ENCODE results near the gene E4F1. TPM values are rescaled to one million over a fixed set of nuclear protein-coding genes. Genes with fewer than 3 reads are reported as not detected.

Gene E4F1
- total and polyA plus RNA-seq, 4 donors, result 4.4 to 19.1 (median 13.7) TPM

DNA sequence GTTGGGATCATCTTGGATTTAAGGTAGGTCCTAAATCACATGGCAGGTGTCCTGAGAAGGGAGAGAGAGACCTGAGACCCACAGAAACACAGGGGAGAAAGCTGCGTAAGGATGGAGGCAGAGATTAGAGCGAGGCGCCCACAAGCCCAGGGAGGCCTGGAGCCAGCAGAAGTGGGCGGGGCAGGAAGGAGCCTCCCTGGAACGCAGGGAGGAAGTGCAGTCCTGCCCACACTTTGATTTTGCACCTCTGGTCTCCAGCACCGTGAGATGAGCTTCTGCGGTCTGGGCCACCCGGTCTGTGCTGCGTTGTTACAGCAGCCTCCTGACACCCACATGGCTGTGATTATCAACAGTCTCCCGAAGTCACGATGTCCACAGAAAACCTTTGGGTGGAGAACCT lies 19.2 kb downstream of the E4F1 start (continued):
- TF ChIP-seq JUND (IDR thresholded peaks at IDR 0.05), result no peak
- no peak for TF ChIP-seq GABPA (IDR thresholded peaks at IDR 0.05 in 1 of 2, conservative IDR thresholded peaks at IDR 0.05 in 1 of 2)
- no peak for TF ChIP-seq SP1 (IDR thresholded peaks at IDR 0.05)
- TF ChIP-seq, protein P1, sequence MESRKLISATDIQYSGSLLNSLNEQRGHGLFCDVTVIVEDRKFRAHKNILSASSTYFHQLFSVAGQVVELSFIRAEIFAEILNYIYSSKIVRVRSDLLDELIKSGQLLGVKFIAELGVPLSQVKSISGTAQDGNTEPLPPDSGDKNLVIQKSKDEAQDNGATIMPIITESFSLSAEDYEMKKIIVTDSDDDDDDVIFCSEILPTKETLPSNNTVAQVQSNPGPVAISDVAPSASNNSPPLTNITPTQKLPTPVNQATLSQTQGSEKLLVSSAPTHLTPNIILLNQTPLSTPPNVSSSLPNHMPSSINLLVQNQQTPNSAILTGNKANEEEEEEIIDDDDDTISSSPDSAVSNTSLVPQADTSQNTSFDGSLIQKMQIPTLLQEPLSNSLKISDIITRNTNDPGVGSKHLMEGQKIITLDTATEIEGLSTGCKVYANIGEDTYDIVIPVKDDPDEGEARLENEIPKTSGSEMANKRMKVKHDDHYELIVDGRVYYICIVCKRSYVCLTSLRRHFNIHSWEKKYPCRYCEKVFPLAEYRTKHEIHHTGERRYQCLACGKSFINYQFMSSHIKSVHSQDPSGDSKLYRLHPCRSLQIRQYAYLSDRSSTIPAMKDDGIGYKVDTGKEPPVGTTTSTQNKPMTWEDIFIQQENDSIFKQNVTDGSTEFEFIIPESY (IDR thresholded peaks at IDR 0.05), result no peak
- TF ChIP-seq, protein P2, sequence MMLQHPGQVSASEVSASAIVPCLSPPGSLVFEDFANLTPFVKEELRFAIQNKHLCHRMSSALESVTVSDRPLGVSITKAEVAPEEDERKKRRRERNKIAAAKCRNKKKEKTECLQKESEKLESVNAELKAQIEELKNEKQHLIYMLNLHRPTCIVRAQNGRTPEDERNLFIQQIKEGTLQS (IDR thresholded peaks at IDR 0.05), result no peak
- TF ChIP-seq TAF1 (conservative IDR thresholded peaks at IDR 0.05), result no peak
- no peak for TF ChIP-seq EGR1 (IDR thresholded peaks at IDR 0.05; ENCODE audit: low read depth in 2 of 2)

DNA sequence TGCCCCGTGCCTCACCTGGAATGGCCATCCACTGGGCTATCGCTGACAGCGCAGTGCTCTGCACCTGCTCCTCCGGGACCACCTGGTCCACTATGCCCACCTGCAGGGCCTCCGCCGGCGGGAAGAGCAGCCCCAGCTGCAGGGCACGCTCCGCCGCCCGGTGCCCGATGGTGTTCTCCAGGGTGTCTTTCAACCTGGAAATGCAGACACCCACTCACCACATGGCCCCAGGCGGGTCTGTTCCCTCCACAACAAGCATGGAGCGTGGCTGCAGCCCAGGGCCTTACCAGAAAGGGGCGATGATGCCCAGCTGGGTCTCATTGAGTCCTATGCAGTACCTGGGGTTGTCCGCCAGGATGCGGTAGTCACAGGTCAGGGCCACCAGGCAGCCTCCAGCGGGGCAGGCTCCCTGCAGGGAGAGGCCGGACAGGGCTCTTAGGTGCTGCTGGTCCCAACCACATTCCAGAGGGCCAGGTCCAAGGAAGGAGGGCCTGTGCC lies 19.7 kb downstream of the E4F1 start:
- no peak for TF ChIP-seq SP1 (IDR thresholded peaks at IDR 0.05)
- TF ChIP-seq, protein P1 (IDR thresholded peaks at IDR 0.05), result no peak
- TF ChIP-seq EGR1 (IDR thresholded peaks at IDR 0.05; ENCODE audit: low read depth in 2 of 2), result no peak
- no peak for TF ChIP-seq NR2F2 (IDR thresholded peaks at IDR 0.05)
- TF ChIP-seq, protein P3, sequence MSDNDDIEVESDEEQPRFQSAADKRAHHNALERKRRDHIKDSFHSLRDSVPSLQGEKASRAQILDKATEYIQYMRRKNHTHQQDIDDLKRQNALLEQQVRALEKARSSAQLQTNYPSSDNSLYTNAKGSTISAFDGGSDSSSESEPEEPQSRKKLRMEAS (IDR thresholded peaks at IDR 0.05), result no peak
- TF ChIP-seq, protein P4, sequence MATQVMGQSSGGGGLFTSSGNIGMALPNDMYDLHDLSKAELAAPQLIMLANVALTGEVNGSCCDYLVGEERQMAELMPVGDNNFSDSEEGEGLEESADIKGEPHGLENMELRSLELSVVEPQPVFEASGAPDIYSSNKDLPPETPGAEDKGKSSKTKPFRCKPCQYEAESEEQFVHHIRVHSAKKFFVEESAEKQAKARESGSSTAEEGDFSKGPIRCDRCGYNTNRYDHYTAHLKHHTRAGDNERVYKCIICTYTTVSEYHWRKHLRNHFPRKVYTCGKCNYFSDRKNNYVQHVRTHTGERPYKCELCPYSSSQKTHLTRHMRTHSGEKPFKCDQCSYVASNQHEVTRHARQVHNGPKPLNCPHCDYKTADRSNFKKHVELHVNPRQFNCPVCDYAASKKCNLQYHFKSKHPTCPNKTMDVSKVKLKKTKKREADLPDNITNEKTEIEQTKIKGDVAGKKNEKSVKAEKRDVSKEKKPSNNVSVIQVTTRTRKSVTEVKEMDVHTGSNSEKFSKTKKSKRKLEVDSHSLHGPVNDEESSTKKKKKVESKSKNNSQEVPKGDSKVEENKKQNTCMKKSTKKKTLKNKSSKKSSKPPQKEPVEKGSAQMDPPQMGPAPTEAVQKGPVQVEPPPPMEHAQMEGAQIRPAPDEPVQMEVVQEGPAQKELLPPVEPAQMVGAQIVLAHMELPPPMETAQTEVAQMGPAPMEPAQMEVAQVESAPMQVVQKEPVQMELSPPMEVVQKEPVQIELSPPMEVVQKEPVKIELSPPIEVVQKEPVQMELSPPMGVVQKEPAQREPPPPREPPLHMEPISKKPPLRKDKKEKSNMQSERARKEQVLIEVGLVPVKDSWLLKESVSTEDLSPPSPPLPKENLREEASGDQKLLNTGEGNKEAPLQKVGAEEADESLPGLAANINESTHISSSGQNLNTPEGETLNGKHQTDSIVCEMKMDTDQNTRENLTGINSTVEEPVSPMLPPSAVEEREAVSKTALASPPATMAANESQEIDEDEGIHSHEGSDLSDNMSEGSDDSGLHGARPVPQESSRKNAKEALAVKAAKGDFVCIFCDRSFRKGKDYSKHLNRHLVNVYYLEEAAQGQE (IDR thresholded peaks at IDR 0.05), result no peak
- TF ChIP-seq JUND (IDR thresholded peaks at IDR 0.05), result no peak
- no peak for TF ChIP-seq FOXA2 (IDR thresholded peaks at IDR 0.05)
- TF ChIP-seq GABPA (IDR thresholded peaks at IDR 0.05 in 1 of 2, conservative IDR thresholded peaks at IDR 0.05 in 1 of 2), result no peak
- TF ChIP-seq RAD21 (IDR thresholded peaks at IDR 0.05), result no peak
- TF ChIP-seq YY1 (IDR thresholded peaks at IDR 0.05), result no peak
- TF ChIP-seq, protein P5, sequence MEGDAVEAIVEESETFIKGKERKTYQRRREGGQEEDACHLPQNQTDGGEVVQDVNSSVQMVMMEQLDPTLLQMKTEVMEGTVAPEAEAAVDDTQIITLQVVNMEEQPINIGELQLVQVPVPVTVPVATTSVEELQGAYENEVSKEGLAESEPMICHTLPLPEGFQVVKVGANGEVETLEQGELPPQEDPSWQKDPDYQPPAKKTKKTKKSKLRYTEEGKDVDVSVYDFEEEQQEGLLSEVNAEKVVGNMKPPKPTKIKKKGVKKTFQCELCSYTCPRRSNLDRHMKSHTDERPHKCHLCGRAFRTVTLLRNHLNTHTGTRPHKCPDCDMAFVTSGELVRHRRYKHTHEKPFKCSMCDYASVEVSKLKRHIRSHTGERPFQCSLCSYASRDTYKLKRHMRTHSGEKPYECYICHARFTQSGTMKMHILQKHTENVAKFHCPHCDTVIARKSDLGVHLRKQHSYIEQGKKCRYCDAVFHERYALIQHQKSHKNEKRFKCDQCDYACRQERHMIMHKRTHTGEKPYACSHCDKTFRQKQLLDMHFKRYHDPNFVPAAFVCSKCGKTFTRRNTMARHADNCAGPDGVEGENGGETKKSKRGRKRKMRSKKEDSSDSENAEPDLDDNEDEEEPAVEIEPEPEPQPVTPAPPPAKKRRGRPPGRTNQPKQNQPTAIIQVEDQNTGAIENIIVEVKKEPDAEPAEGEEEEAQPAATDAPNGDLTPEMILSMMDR (IDR thresholded peaks at IDR 0.05; ENCODE audit: low read depth, low read length, missing input control), result no peak
- Histone ChIP-seq H3K27ac (ENCODE audit: low read depth in 1 of 2, low read length in 2 of 2) (no peak overlapping the region), H3K27me3 (ENCODE audit: control insufficient read depth in 4 of 4, insufficient read depth in 4 of 4, low read length in 3 of 4) (no peaks in the 10 kb centered on the region), H3K9ac (ENCODE audit: low read depth in 1 of 2, low read length in 2 of 2) (no peak overlapping the region), H3K4me3 (ENCODE audit: low read depth in 1 of 3, low read length in 3 of 3) (no peak overlapping the region), H3K9me3 (ENCODE audit: control insufficient read depth in 4 of 4, low read length in 3 of 4) (no peaks in the 10 kb centered on the region), H3K4me1 (ENCODE audit: control insufficient read depth in 4 of 4, insufficient read depth in 4 of 4, low read length in 3 of 4) (no peaks in the 10 kb centered on the region), H3K36me3 (ENCODE audit: control insufficient read depth in 4 of 4, insufficient read depth in 3 of 4, low read depth in 1 of 4, low read length in 3 of 4) (peaks cover 13 to 52% (median 32%) of the 10 kb centered on the region in 4 donors)
- DNase-seq (ENCODE audit: low spot score), result no peak
- WGBS, result 99% methylated on average over 19 of the region's 19 CpGs
